Naive thymus-derived CD4-positive, alpha-beta T cell (primary cell): ENCODE measurements around the gene XPO1. TPM values are rescaled to one million over a fixed set of nuclear protein-coding genes. Genes with fewer than 3 reads are reported as not detected.
A peak's percentile ranks its signal among the peaks of the same experiment; 100 is the strongest.

Experiments used
- ATAC-seq: fragments of 150-1000 bp; cut with Tn5 transposase; 2 replicates; pipeline ENCODE4 v1.10.0; 2021; ENCODE audit warnings: mild to moderate bottlenecking, moderate library complexity
- CTCF ChIA-PET: fragments of 350-600 bp; sonication (Branson Sonifier 250); formaldehyde crosslinking; loops from one replicate; lab custom pipeline; 2021; ENCODE audit warnings: antibody characterized with exemption; lab: Charles Lee
- POLR2A ChIA-PET: fragments of 350-600 bp; sonication (Branson Sonifier 250); formaldehyde crosslinking; loops from one replicate; lab custom pipeline; 2021; ENCODE audit warnings: antibody characterized with exemption, inconsistent platforms; lab: Charles Lee
- DNase-seq, 9 donors: peaks; one replicate each; pipeline versions ENCODE4 v3.0.0 to v3.0.0-alpha.2; 2020 to 2022; ENCODE audit warnings: mixed read lengths in 1 of 9
- H3K27ac ChIP-seq: one replicate; pipeline ENCODE4 v1.7.0; 2013; ENCODE audit warnings: mild to moderate bottlenecking, low read depth, low read length, moderate library complexity
- H3K27me3 ChIP-seq, 2 donors: one replicate each; pipeline ENCODE4 v1.7.0; 2013; ENCODE audit warnings: low read length in 2 of 2, mild to moderate bottlenecking in 2 of 2, moderate library complexity in 2 of 2; ENCODE audit not compliant: control insufficient read depth in 2 of 2, insufficient read depth in 2 of 2
- H3K36me3 ChIP-seq, 3 experiments: 1 replicate in 2 of 3; 2 replicates in 1 of 3; pipeline ENCODE4 v1.7.0; 2013; ENCODE audit warnings: low read length in 3 of 3, mild to moderate bottlenecking in 3 of 3, moderate library complexity in 1 of 3; ENCODE audit not compliant: insufficient read depth in 3 of 3, control insufficient read depth in 2 of 3
- H3K4me1 ChIP-seq, 2 donors: one replicate each; pipeline ENCODE4 v1.7.0; 2013; ENCODE audit warnings: low read length in 2 of 2, mild to moderate bottlenecking in 2 of 2, moderate library complexity in 1 of 2; ENCODE audit not compliant: control insufficient read depth in 2 of 2, insufficient read depth in 2 of 2
- H3K4me3 ChIP-seq: 2 replicates; pipeline ENCODE4 v1.7.0; 2013; ENCODE audit warnings: mild to moderate bottlenecking, low read length
- H3K9me3 ChIP-seq, 3 experiments: 1 replicate in 2 of 3; 2 replicates in 1 of 3; pipeline ENCODE4 v1.7.0; 2013; ENCODE audit warnings: low read length in 3 of 3; ENCODE audit not compliant: control insufficient read depth in 2 of 3
- H3K27ac Mint-ChIP-seq, 9 donors: one replicate each; pipeline ENCODE4 v1.8.0; 2020 to 2022; ENCODE audit warnings: mixed read lengths in 9 of 9, mild to moderate bottlenecking in 8 of 9, moderate library complexity in 5 of 9, inconsistent platforms in 2 of 9
- H3K27me3 Mint-ChIP-seq, 5 donors: one replicate each; pipeline ENCODE4 v1.8.0; 2021 to 2022; ENCODE audit warnings: mixed read lengths in 5 of 5, mild to moderate bottlenecking in 1 of 5
- H3K36me3 Mint-ChIP-seq, 5 donors: one replicate each; pipeline ENCODE4 v1.8.0; 2020 to 2022; ENCODE audit warnings: mixed read lengths in 5 of 5, mild to moderate bottlenecking in 3 of 5, inconsistent platforms in 1 of 5
- H3K4me1 Mint-ChIP-seq, 7 donors: one replicate each; pipeline ENCODE4 v1.8.0; 2020 to 2022; ENCODE audit warnings: mixed read lengths in 7 of 7, mild to moderate bottlenecking in 3 of 7, inconsistent platforms in 1 of 7
- H3K4me3 Mint-ChIP-seq, 10 donors: one replicate each; pipeline ENCODE4 v1.8.0; 2020 to 2022; ENCODE audit warnings: mild to moderate bottlenecking in 10 of 10, mixed read lengths in 10 of 10, moderate library complexity in 6 of 10, inconsistent platforms in 2 of 10
- H3K9me3 Mint-ChIP-seq, 11 donors: one replicate each; pipeline ENCODE4 v1.8.0; 2020 to 2022; ENCODE audit warnings: mixed read lengths in 11 of 11, mild to moderate bottlenecking in 4 of 11, inconsistent platforms in 1 of 11, moderate library complexity in 1 of 11
- intact Hi-C, 2 donors: fragments of 100-400 bp; cut with micrococcal nuclease; formaldehyde crosslinking; loops; one replicate each; pipeline ENCODE4 v1.15.1; 2023
- polyA plus RNA-seq, 2 donors: library from polyadenylated mRNA; unstranded; fragments of 300-500 nt; fragmentation: Illumina TruSeq; gene quantifications; one replicate each; pipeline ENCODE4 v1.2.3, GENCODE V29; 2021
- total RNA-seq, 6 experiments: library from RNA in 5 of 6; stranded (reverse) in 5 of 6; gene quantifications; 1 replicate in 5 of 6; 2 replicates in 1 of 6; pipeline ENCODE4 v1.2.3 and lab custom pipeline; 2021 to 2026

The XPO1 gene
- total and polyA plus RNA-seq, 7 experiments from 2014 or later, result 40.2 to 192 (median 140) TPM

- ATAC-seq, result no peak
- H3K36me3 ChIP-seq, result peaks cover 3 to 52% (median 4%) of the 10 kb centered on the region in 3 experiments
- no peaks in the 10 kb centered on the region for H3K27me3 ChIP-seq
- H3K4me3 ChIP-seq, result no peak overlapping the region
- peaks cover 4 to 22% (median 14%) of the 10 kb centered on the region in 7 donors for H3K4me1 Mint-ChIP-seq
- POLR2A ChIA-PET, result no interaction called here
- H3K4me1 ChIP-seq, result no peaks in the 10 kb centered on the region
- DNase-seq, result no peak
- H3K27ac Mint-ChIP-seq, result peak overlapping the region in 2 of 9 donors; percentile 16 to 33
- CTCF ChIA-PET, result no interaction called here
- no peaks in the 10 kb centered on the region for H3K9me3 ChIP-seq
- peaks cover 0 to 28% (median 9%) of the 10 kb centered on the region in 5 donors for H3K36me3 Mint-ChIP-seq
- intact Hi-C loops, result no loop called here
- no peaks in the 10 kb centered on the region for H3K27me3 Mint-ChIP-seq
- no peak overlapping the region for H3K27ac ChIP-seq
- H3K9me3 Mint-ChIP-seq, result no peaks in the 10 kb centered on the region
- no peak overlapping the region for H3K4me3 Mint-ChIP-seq
Observed at GRCh38 chr2:61504949-61505348, 33.2 kb downstream of the XPO1 start.

DNA sequence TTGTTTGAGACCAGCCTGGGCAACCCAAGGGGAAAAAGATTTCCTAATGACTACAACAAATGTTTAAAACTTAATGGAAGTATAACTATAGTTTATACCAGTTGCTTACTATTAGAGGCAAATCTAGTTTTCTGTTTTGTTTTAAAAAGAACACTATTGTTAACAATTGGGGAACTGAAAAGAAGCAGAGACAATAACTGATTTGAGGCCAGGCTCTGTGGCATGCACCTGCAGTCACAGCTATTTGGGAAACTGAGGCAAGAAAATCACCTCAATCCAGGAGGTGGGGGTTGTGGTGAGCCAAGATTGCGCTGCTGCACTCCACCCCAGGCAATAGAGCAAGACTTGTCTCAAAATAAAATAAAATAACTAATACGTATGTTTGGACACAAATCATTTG is 39.1 kb downstream of the XPO1 start:
- intact Hi-C loops, result no loop called here
- H3K4me1 ChIP-seq, result peaks cover 2 to 3% of the 10 kb centered on the region in 2 donors
- H3K4me3 Mint-ChIP-seq, result no peak overlapping the region
- no peak overlapping the region for H3K4me3 ChIP-seq
- H3K4me1 Mint-ChIP-seq, result peaks cover 6 to 20% (median 10%) of the 10 kb centered on the region in 7 donors
- peak overlapping the region in 2 of 9 donors; percentile 19 to 26 for H3K27ac Mint-ChIP-seq
- H3K27me3 Mint-ChIP-seq, result no peaks in the 10 kb centered on the region
- H3K36me3 ChIP-seq, result peaks cover 10 to 70% (median 15%) of the 10 kb centered on the region in 3 experiments
- DNase-seq (no peak), ATAC-seq (no peak)
- no peaks in the 10 kb centered on the region for H3K9me3 Mint-ChIP-seq
- H3K27me3 ChIP-seq, result no peaks in the 10 kb centered on the region
- ChIA-PET CTCF (no interaction called here), POLR2A (no interaction called here)
- peaks cover 0 to 48% (median 20%) of the 10 kb centered on the region in 5 donors for H3K36me3 Mint-ChIP-seq
- H3K27ac ChIP-seq, result no peak overlapping the region
- no peaks in the 10 kb centered on the region for H3K9me3 ChIP-seq

- no peaks in the 10 kb centered on the region for H3K9me3 Mint-ChIP-seq
- no peaks in the 10 kb centered on the region for H3K9me3 ChIP-seq
- H3K27me3 ChIP-seq, result no peaks in the 10 kb centered on the region
- no peaks in the 10 kb centered on the region for H3K27me3 Mint-ChIP-seq
- H3K4me1 ChIP-seq, result peaks cover 12 to 14% of the 10 kb centered on the region in 2 donors
- peaks cover 11 to 29% (median 24%) of the 10 kb centered on the region in 7 donors for H3K4me1 Mint-ChIP-seq
- H3K4me3 Mint-ChIP-seq, result peak overlapping the region in 8 of 10 donors; percentile 42 to 64 (median 58)
- ChIA-PET CTCF (interaction anchor here (1.7 kb wide), 1 partner anchor 68 kb away, joined by 6 read pairs; no protein-coding TSS in a partner anchor), POLR2A (interaction anchor here (0.5 to 1.7 kb wide), 7 partner anchors 8 to 366 kb away, joined by 3 to 8 read pairs (median 4); partner anchors contain the start of gene XPO1)
- H3K27ac Mint-ChIP-seq, result peak overlapping the region; percentile 53 to 92 (median 77)
- intact Hi-C loops, result no loop called here
- DNase-seq (peak in 5 of 9 donors; percentile 14 to 38 (median 26)), ATAC-seq (peak; percentile 48)
- H3K36me3 ChIP-seq, result peaks cover 22 to 75% (median 29%) of the 10 kb centered on the region in 3 experiments
- H3K27ac ChIP-seq, result peak overlapping the region; percentile 49
- no peak overlapping the region for H3K4me3 ChIP-seq
- H3K36me3 Mint-ChIP-seq, result peaks cover 0 to 50% (median 30%) of the 10 kb centered on the region in 5 donors
Observed at GRCh38 chr2:61493523-61493942, 44.6 kb downstream of the XPO1 start.

- DNase-seq, result no peak
- H3K4me3 ChIP-seq, result no peak overlapping the region
- intact Hi-C loops, result no loop called here
- H3K27me3 ChIP-seq, result no peaks in the 10 kb centered on the region
- no peaks in the 10 kb centered on the region for H3K9me3 ChIP-seq
- no peak overlapping the region for H3K27ac ChIP-seq
- Mint-ChIP-seq H3K4me1 (peaks cover 11 to 30% (median 24%) of the 10 kb centered on the region in 7 donors), H3K4me3 (peak overlapping the region in 2 of 10 donors; percentile 31 to 46), H3K9me3 (no peaks in the 10 kb centered on the region), H3K36me3 (peaks cover 3 to 53% (median 30%) of the 10 kb centered on the region in 5 donors), H3K27ac (peak overlapping the region in 7 of 9 donors; percentile 36 to 88 (median 77)), H3K27me3 (no peaks in the 10 kb centered on the region)
- ChIA-PET CTCF (interaction anchor here (0.7 to 1.7 kb wide), 2 partner anchors 66 to 67 kb away, joined by 3 to 6 read pairs; no protein-coding TSS in a partner anchor), POLR2A (interaction anchor here (0.7 to 1.7 kb wide), 2 partner anchors 9 to 46 kb away, joined by 3 to 8 read pairs; partner anchors contain the start of gene XPO1)
- no peak for ATAC-seq
- peaks cover 12 to 14% of the 10 kb centered on the region in 2 donors for H3K4me1 ChIP-seq
- H3K36me3 ChIP-seq, result peaks cover 28 to 76% (median 36%) of the 10 kb centered on the region in 3 experiments
Observed at GRCh38 chr2:61492476-61492875, 45.7 kb downstream of the XPO1 start.

DNA sequence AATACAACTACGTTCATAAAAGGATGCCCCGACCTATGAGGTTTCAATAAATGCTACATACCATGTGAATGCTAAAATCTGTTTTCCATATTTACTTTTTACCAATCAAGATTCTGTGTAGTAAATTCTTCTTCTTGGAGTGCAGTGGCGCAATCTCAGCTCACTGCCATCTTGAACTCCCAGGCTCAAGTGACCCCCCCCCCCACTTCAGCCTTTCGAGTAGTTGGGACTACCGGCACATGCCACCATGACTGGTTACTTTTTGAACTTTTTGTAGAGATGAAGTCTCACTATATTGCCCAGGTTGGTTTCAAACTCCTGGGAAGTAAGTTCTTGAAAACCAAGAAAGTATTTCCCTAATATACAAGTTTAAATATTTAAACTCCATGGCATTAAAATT is 52.9 kb downstream of the XPO1 start:
- POLR2A ChIA-PET, result no interaction called here
- CTCF ChIA-PET, result no interaction called here
- Histone ChIP-seq H3K27ac (no peak overlapping the region), H3K27me3 (no peaks in the 10 kb centered on the region), H3K4me3 (no peak overlapping the region), H3K4me1 (no peaks in the 10 kb centered on the region), H3K36me3 (peaks cover 22 to 91% (median 34%) of the 10 kb centered on the region in 3 experiments), H3K9me3 (no peaks in the 10 kb centered on the region)
- intact Hi-C loops, result no loop called here
- H3K36me3 Mint-ChIP-seq, result peaks cover 8 to 48% (median 32%) of the 10 kb centered on the region in 5 donors
- H3K27ac Mint-ChIP-seq, result peak overlapping the region in 2 of 9 donors; percentile 20 to 33
- H3K27me3 Mint-ChIP-seq, result no peaks in the 10 kb centered on the region
- ATAC-seq (no peak), DNase-seq (no peak)
- H3K9me3 Mint-ChIP-seq, result no peaks in the 10 kb centered on the region
- H3K4me1 Mint-ChIP-seq, result peaks cover 0 to 9% (median 0%) of the 10 kb centered on the region in 7 donors
- H3K4me3 Mint-ChIP-seq, result no peak overlapping the region

DNA sequence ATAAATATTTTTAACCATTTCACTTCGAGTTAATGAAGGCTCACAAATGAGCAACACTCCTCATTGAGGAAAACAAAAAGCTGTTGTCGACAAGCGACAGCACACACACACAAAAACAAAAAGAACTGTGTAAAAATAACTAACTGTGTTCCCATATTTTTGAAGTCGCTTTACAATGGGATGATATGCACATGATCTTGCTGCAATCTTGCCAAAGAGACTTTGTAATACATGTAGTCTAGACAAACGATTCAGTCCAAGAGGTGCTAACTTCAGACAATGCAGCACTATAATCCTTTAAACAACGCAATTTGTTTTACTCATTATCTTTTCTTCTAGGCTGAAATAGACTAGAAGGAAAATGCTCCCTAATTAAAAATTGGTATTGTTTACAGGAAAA is 60.1 kb downstream of the XPO1 start:
- ChIA-PET CTCF (interaction anchor here (0.7 kb wide), 1 partner anchor 48 kb away, joined by 3 read pairs; no protein-coding TSS in a partner anchor), POLR2A (interaction anchor here (0.6 kb wide), 1 partner anchor 282 kb away, joined by 5 read pairs; no protein-coding TSS in a partner anchor)
- no peaks in the 10 kb centered on the region for H3K27me3 ChIP-seq
- H3K9me3 Mint-ChIP-seq, result no peaks in the 10 kb centered on the region
- peak overlapping the region in 1 of 10 donors; percentile 32 for H3K4me3 Mint-ChIP-seq
- intact Hi-C loops, result loop anchor here (10.0 kb wide), 2 partner anchors 333 to 407 kb away; partner anchors contain the start of gene CCT4 (in 1 of the 2)
- H3K36me3 Mint-ChIP-seq, result peaks cover 0 to 28% (median 17%) of the 10 kb centered on the region in 5 donors
- DNase-seq, result no peak
- H3K27me3 Mint-ChIP-seq, result no peaks in the 10 kb centered on the region
- H3K36me3 ChIP-seq, result peaks cover 10 to 48% (median 15%) of the 10 kb centered on the region in 3 experiments
- H3K27ac ChIP-seq, result no peak overlapping the region
- H3K9me3 ChIP-seq, result no peaks in the 10 kb centered on the region
- ATAC-seq, result no peak
- H3K27ac Mint-ChIP-seq, result peak overlapping the region in 2 of 9 donors; percentile 25 to 54
- peaks cover 0 to 10% (median 5%) of the 10 kb centered on the region in 7 donors for H3K4me1 Mint-ChIP-seq
- no peak overlapping the region for H3K4me3 ChIP-seq
- no peaks in the 10 kb centered on the region for H3K4me1 ChIP-seq
